Endothelial cell of hepatic sinusoid (primary cell): ENCODE measurements around the gene ACTL6B.

Experiments used
- in situ Hi-C: cut with HindIII; loops from 2 replicates; pipeline ENCODE4 v1.10.0; 2017; ENCODE audit warnings: low sequenced_read_pairs

The ACTL6B gene

GRCh38 chr7:100604028-100604975 lies 51.9 kb downstream of the ACTL6B start:
- in situ Hi-C loops, result no loop called here

DNA sequence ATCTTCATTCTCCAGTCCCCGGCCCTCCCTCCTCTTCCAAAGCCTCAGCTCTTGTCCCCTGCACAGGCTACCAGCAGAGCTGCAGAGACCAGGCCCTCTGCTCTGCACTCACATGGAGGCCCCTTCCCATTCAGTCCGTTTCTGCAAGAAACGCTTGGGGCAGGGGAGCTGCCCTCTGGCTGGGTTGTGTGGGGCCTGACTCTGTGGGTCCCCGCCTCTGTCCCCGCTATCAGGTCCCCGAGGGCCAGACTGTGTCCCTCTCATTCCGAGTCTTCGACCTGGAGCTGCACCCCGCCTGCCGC lies 52.6 kb downstream of the ACTL6B start:
- in situ Hi-C loops, result no loop called here

- in situ Hi-C loops, result no loop called here
These were observed 53.1 kb downstream of the ACTL6B start for GRCh38 chr7:100602889-100603725.

- in situ Hi-C loops, result no loop called here
These were observed 55.6 kb downstream of the ACTL6B start for GRCh38 chr7:100600730-100601038.

- in situ Hi-C loops, result loop anchor here (5.0 kb wide), 1 partner anchor 53 kb away; no protein-coding TSS in a partner anchor
These were observed 56.1 kb downstream of the ACTL6B start for GRCh38 chr7:100599911-100600729.

- in situ Hi-C loops, result loop anchor here (5.0 kb wide), 1 partner anchor 51 kb away; no protein-coding TSS in a partner anchor
These were observed 57.8 kb downstream of the ACTL6B start for GRCh38 chr7:100598425-100598824.

DNA sequence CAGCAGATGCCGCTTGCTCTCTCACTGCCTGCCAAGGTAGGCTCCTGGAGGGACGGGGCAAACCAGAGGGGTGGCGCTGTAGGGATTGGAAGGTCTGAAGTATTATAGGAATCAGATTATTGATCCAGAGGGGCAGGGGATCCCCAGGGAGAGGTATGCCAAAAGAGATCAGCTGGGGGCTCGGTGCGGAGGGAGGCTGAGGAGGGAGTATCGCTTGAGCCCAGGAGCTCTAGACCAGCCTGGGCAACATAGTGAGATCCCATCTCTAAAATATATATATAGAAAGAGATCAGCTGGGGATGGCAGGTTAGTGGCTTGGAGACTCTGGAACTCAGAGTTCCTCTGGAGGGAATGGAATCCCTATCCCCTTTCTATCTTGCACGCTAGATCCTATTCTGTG lies 61.1 kb downstream of the ACTL6B start:
- in situ Hi-C loops, result loop anchor here (5.0 kb wide), 1 partner anchor 48 kb away; no protein-coding TSS in a partner anchor
